NCI-H2107 treated with DMSO at 0.1 percent for 48 hours (cell line): ENCODE measurements around the gene AHI1.

ENCODE experiments used
- DNase-seq: peaks from one replicate; lab custom pipeline; 2025; ENCODE audit not compliant: unreplicated experiment; lab: John Stamatoyannopoulos, UW

The AHI1 gene

DNA sequence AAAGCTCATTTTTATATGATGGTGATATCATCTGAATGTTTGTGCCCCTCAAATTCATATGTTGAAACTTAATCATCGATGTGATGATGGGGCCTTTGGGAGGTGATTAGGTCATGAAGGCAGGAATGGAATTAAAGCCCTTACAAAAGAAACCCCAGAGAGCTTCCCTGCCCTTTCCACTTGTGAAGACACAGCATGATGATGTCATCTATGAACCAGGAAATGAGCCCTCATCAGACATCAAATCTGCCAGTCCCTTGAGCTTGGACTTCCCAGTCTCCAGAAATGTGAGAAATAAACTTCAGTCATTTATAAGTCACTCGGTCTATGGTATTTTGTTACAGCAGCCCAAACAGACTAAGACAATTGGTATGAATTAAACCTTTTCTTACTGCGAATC, 163.4 kb downstream of the AHI1 start:
- DNase-seq = no peak

GRCh38 chr6:135331002-135331401, 166.5 kb downstream of the AHI1 start:
- DNase-seq = no peak

DNA sequence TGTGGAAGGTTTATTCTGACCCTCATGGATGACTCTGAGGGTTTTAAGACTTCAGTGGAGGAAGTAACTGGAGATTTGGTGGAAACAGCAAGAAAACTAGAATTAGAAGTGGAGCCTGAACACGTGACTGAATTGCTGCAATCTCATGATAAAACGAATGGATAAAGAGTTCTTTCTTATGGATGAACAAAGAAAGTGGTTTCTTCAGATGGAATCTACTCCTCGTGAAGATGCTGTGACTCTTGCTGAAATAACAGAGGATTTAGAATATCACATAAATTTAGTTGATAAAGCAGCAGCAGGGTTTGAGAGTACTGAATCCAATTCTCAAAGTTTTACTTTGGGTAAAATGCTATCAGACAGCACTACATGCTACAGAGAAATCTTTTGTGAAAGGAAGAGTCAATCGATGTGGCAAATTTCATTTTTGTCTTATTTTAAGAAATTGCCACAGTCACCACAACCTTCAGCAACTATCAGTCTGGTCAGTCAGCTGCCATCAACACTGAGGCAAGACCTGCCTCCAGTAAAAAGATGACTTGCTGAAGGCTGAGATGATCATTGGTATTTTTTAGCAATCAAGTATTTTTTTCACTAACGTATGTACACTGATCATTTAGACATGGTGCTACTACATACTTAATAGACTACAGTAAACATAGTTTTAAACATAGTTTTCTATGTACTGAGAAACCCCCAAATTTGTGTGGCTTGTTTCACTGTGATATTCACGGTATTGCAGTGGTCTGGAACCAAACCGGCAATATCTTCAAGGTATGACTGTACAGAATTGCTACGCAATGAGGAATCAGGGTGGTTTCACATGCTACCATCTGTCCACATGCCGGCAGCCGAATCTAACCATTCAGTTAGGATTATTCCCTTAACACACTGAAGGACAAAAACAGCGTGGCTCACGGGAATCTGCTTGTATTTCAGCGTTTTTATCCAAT, 167.4 kb downstream of the AHI1 start:
- DNase-seq = no peak

GRCh38 chr6:135328136-135328535, 169.4 kb downstream of the AHI1 start:
- DNase-seq = no peak

DNA sequence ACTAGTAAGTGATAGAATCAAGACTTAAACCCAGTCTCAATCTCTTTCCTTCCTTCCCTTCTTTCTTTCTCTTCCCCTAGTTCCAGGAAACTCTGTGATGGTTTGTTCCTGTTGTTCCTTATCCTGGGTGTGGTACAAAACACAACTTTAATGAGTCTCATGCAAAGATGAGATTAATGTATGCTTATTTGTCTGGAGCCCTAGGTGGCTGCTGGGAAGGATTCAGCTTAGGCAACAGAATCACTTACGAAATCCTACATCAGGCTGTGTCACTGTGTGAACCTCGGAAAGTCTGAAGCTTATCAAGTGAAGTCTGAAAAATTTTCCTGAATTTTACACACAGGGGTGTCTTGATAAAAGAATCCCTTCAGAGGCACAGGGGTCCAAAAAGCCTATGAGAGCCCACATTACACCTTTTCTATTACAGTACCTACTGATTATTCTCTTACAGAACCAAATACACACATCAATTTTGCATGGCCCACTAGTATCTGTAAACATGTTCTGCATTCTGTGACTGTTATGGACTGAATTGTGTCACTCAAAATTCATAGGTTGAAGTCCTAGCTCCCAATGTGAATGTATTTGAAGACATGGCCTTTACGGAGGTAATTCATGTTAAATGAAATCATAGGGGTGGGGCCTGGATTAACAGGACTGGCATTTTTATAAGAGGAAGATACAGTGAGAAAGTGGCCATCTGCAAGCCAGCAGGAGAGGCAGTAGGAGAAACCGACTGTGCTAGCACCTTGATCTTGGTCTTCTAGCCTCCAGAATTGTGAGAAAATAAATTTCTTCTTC, 171.7 kb downstream of the AHI1 start:
- no peak for DNase-seq

DNA sequence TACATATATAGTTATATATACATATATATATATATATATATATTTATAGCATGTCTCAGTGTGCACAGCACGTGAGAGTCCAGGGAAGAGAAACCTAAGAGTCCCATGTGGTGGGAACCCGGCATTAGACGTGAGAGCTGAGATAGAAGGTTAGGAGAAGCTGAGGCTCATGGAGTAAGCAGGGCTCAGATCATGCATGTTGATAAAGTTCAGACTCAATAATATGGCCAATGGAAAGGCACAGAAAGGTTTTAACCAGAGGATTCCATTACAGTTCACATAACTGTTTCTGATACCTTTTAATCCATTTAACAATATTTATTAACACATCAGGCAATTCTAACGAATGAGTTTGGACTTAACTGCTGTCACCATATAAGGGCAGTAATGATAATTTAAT, 173.0 kb downstream of the AHI1 start:
- DNase-seq = no peak

DNA sequence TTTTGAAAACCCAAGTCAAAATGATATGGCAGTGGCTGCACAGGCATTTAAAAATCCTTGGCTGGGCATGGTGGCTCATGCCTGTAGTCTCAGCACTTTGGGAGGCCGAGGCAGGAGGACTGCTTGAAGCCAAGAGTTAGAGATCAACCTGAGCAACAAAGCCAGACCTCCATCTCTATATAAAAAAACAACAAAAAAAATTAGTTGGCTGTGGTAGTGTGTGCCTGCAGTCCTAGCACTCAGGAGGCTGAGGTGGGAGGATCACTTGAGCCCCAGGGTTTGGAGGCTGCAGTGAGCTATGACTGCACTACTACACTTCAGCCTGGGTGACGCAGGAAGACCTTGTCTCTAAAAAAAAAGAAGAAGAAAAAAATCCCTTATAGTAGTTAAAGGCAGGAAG, 173.6 kb downstream of the AHI1 start:
- DNase-seq = no peak

DNA sequence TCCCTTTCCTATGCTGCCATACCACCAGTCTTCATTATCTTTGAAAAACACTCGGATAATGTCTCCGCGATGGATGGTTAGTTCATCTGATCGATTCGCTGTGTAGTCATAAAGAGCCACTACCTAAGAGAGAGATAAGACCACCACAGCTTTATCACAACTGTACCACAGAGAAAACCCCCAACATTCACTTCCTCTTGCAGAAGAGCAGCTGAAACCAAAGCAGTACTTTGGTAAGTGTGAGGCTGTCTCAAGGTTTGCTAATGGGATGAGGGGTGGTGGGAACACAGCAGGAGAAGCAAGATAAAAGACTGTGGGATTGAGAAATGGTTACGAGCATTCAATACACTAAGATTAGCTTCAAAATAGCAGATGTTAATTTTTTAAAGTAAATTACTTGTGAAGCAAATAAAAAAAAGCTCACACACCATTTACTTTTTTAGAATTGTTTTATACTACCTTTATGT, 174.3 kb downstream of the AHI1 start:
- no peak for DNase-seq

- peak; percentile 20 for DNase-seq
Observed at GRCh38 chr6:135322427-135323201, 174.9 kb downstream of the AHI1 start.

DNA sequence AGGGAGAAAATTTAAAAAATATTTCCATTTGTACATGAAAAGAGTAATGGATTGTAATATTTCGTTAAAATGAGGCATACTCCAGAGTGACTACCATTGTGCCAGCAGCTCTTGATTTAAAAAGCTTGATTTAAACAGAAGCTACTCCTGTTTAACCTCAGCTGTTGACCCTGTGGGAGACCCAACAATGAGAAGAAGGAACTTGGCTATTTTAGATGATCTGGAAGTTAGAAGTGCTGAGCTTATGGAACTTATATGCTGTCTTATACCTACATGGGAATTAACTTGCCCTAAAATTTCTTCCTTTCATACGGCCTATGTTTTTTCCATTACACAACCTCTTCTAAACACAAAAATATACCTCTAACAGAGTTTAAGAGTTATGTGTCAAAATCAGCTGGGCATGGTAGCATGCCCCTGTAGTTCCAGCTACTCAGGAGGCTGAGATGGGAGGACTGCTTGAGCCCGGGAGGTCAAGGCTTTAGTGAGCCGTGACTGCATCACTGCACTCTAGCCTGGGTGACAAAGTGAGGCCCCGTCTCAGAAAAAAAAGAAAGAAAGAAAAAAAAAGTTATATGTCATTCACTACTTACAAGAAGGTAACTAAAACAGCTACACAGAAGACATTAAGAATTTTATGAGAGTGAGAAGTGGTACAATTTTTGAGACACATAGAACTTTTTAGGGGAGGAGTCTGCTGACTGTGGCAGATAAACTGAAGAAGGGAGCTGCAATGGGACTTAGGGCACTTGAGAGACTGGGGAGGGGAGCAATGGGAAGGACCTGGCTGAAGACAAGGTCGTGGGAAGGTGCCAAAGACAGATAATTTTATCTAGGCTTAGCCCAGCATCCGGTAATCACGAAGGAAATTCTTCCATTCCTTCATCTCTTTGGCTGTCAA, 176.6 kb downstream of the AHI1 start:
- DNase-seq = no peak

GRCh38 chr6:135319819-135320218, 177.7 kb downstream of the AHI1 start:
- DNase-seq = no peak

DNA sequence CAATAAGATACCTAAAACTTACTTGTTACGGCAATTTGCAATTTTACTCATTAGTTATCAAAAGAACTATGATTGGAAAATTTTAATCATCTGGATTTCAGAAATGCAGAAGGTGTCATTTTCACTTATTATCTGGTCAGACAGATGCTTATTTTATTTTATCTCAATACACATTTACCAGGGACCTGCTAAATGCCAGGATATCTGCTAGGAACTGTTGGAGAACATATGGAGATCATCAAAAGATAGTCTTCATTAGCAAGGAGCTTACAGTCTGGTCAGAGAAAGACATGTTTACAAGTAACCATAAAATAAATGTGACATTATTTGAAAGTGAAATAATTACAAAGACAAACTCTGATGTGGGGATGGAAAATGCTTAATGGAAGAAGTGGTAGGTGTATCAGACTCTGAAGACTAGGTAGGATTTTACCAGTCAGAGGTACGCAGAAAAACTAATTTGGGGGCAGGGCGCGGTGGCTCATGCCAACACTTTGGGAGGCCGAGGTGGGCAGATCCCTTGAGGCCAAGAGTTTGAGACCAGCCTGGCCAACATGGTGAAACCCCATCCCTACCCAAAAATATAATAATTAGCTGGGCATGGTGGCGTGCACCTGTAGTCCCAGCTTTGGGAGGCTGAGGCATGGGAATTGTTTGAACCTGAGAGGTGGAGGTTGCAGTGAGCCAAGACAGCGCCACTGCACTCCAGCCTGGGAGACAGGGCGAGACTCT, 178.6 kb downstream of the AHI1 start:
- DNase-seq = no peak

DNA sequence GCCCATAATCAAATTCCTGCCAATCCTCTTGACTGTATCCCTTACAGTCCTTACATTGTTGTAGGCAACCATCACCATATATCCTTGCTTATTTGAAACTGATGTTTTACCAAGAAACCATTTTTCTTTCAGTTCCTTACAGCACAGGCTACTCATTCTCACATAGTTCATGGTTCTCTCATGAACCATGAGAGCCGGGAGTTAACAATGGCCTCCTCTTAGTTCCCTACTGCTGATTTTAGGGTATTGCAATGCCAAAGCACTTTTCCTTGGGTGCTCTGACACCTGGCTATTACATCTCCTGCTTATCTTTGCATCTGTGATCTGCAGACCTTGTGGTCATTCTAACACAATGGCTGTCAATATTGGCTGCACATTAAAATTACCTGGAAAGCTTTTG, 183.0 kb downstream of the AHI1 start:
- peak; percentile 44 for DNase-seq

DNA sequence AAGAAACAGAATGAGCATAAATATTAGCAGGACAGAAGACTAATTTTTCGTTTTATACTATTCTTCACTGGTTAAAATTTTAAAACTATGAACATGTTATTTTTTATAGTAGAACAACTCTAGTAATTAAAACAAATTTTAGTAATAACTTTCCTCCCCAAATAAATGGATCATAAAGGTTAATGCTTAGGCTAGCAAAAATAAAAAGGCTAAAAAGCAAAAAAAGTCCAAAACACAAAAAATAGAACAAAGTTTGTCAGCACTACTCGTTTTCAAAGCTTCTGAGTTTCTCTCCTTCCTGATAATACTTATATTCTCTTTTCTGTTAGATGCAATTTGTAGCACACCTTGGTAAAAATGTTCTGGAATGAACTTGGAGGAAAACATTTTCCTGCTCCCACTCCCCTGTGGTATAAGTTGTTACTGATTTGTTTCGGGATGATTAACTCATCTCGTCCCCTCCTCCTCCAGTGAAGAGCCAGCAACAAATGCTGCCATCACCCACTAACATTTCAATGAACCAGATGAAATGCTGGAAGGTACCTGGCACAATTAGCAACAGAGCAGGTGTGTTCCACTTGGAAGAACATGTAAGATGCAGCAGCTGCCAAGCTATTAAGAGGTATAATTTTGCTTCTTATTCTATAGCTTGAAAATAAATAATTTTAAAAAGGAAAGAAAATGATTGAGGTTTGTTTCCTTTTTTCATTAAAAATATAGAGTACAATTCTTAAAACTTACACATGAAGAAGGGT, 185.9 kb downstream of the AHI1 start:
- DNase-seq = peak; percentile 88

DNA sequence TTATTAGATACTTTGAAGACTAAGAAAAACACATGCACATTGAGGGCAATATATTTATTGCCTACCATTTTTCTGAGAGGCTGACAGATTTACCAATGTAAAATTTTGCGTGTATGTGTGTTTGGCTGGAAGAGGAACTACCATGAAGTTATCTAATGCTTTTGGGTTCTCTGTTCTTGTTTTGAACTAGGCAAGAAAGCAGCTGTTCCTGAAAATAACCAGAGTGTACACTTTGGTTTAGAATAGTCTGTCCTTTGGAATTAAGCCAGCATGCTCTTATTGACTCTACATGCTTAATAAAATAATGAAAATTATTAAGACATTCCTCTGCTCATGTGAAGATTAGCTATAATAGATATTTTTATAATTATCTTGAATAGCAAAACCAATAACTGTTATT, 187.2 kb downstream of the AHI1 start:
- no peak for DNase-seq

DNA sequence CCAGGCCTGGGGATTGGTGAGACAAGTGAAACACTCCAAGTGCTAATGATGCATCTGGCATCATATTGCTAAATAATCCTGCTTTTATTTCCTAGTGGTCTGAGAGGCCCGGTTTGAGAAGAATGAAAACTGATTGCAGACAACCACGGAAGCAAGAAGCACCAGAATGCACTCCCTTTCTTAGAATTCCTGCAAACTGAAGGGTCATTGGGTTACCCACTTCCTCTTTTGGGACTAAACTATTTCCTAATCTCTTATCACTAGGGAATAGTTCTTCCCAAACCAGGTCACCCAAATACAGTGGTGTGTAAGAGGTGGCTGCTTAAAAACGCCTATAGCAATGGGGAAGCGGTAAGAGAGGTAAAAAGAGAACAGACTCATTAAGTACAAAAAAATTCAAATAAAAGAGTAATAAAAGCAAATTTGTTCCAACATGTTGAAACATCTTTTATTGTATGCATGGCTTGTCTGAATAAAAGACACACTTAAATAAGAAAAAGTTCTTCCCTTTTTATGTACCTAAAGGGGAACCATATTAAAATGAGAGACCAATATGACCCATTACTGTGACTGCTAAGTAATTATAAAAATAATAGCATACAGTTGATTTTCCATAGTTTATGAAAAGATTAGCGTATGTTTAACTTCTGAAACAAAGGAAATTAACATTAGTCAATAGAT, 190.7 kb downstream of the AHI1 start:
- peak; percentile 26 for DNase-seq

- DNase-seq = no peak
Observed at GRCh38 chr6:135306166-135306565, 191.4 kb downstream of the AHI1 start.

DNA sequence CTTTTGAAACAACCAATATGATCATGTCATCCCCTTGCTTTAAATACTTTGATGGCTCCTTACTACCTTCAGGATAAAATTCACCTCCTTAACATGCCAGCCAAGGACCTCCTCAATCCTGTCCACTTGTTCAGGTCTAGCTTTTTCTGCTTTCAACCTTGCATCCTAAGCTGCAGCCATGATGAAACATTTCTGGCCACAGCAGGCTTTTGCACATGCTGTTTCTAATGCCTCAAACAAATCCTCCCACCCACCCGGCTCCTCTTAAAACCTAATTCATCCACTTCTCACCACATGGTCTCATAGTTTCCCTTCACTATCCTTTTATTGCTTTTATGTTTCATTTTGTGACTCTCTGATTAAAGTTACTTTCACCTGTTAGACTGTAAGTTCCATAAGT, 191.9 kb downstream of the AHI1 start:
- DNase-seq = no peak
